Tibial nerve (tissue), 3 donors: ENCODE measurements around the gene CSNK1A1L.

Experiments
- POLR2A ChIP-seq, 2 donors: fragments of 450-650 bp; IDR thresholded peaks; one replicate each; pipeline ENCODE4 v1.6.1; 2017; ENCODE audit warnings: antibody characterized with exemption in 2 of 2, mild to moderate bottlenecking in 2 of 2, moderate library complexity in 2 of 2
- TF ChIP-seq, protein P1 (sequence below), 5 experiments: fragments of 200-600 bp in 3 of 5; fragments of 450-650 bp in 2 of 5; sonication (generic) in 3 of 5; IDR thresholded peaks; one replicate each; pipeline ENCODE4 v1.5.1; 2016 to 2019; ENCODE audit warnings: antibody characterized with exemption in 5 of 5, mild to moderate bottlenecking in 3 of 5, moderate library complexity in 2 of 5

DNA sequence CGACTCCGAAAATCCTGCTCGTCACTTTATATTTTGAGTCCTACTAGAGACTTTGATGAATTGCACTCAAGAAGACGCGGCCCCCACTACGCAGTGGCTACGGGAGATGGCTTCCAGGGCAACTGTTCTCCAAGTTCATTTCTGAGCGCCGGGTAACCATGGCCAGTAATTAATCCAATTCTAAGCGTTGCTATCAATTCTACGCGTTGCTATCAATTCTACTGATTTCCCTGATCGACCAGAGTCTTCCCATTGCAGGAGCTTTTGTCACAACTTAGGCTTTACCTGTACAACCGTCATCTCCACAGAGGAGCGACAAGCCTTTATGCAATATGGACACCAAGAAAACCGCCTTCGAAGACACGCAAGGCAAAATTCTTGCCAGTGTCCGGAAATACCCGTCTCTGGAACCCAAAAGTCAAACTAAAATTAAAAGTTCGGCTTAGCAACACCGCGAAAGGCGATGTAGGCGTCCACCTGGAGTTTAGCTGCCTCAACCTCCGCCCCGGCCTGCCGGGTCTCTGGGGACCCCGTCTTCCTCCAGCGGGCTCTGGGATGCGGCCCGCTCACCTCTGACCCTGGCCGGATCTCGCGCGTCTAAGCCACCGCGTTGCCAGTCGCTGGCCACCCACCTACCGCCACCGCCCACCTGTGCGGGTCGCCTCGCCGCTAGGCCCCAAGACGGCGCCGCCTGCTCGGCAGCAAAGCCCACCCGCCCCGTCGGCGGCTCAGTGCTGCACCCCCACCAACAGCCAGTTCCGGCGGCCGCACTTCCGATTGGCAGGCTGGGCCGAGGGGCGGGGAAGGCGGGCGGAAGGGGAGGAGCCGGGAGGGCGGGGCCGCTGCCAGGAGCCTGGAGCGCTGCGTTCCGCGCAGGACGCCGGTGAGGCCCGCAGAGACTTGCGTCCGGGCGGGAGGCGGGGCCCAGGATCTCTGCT, 46.3 kb downstream of the CSNK1A1L start, which contains the start of gene SUPT20H:
- TF ChIP-seq, protein P1, sequence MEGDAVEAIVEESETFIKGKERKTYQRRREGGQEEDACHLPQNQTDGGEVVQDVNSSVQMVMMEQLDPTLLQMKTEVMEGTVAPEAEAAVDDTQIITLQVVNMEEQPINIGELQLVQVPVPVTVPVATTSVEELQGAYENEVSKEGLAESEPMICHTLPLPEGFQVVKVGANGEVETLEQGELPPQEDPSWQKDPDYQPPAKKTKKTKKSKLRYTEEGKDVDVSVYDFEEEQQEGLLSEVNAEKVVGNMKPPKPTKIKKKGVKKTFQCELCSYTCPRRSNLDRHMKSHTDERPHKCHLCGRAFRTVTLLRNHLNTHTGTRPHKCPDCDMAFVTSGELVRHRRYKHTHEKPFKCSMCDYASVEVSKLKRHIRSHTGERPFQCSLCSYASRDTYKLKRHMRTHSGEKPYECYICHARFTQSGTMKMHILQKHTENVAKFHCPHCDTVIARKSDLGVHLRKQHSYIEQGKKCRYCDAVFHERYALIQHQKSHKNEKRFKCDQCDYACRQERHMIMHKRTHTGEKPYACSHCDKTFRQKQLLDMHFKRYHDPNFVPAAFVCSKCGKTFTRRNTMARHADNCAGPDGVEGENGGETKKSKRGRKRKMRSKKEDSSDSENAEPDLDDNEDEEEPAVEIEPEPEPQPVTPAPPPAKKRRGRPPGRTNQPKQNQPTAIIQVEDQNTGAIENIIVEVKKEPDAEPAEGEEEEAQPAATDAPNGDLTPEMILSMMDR (IDR thresholded peaks at IDR 0.05): peak in 1 of 5 experiments; percentile 38
- TF ChIP-seq POLR2A (IDR thresholded peaks at IDR 0.05): peak; percentile 54 to 82
